Parietal lobe (tissue), 2 donors: Measurements from ENCODE around the gene CAPN2. TPM values are rescaled to one million over a fixed set of nuclear protein-coding genes. Genes with fewer than 3 reads are reported as not detected.

ENCODE experiments used
- small RNA-seq: library from RNA; depleted of rRNA; stranded (forward); fragments of <200 nt; gene quantifications from one replicate; pipeline ENCODE3, GENCODE V24; 2014; ENCODE audit warnings: low replicate concordance
- total RNA-seq: library from RNA; depleted of rRNA; stranded (reverse); fragments of >200 nt; gene quantifications from one replicate; pipeline ENCODE4 v1.2.3, GENCODE V29; 2014

Gene CAPN2
- total RNA-seq: 46.6 TPM

DNA sequence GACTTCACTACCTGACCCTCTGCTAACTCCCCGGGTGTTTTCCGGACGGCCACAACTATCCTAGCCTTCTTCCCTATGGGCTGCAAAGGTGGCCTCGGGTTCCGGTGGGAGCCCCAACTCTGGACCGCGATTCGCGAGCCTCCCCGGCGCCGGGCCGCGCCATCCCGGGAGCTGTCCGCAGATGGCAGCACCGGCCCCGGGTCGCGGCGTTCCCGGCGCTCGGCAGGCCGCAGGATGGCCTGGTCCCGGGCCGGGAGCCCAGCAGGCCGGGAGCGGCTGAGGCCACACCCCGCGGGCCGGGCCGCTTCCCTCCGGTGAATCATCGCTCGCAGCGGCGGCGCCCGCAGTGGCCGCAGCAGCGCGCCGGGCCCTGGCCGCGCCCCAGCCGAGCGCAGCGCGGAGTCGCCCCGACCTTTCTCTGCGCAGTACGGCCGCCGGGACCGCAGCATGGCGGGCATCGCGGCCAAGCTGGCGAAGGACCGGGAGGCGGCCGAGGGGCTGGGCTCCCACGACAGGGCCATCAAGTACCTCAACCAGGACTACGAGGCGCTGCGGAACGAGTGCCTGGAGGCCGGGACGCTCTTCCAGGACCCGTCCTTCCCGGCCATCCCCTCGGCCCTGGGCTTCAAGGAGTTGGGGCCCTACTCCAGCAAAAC, at the start of gene CAPN2:
CAPN2 (plus strand) TSS at position 346 of the 656 bp plus-strand sequence; CDS start at position 448, 102 bp downstream.

DNA sequence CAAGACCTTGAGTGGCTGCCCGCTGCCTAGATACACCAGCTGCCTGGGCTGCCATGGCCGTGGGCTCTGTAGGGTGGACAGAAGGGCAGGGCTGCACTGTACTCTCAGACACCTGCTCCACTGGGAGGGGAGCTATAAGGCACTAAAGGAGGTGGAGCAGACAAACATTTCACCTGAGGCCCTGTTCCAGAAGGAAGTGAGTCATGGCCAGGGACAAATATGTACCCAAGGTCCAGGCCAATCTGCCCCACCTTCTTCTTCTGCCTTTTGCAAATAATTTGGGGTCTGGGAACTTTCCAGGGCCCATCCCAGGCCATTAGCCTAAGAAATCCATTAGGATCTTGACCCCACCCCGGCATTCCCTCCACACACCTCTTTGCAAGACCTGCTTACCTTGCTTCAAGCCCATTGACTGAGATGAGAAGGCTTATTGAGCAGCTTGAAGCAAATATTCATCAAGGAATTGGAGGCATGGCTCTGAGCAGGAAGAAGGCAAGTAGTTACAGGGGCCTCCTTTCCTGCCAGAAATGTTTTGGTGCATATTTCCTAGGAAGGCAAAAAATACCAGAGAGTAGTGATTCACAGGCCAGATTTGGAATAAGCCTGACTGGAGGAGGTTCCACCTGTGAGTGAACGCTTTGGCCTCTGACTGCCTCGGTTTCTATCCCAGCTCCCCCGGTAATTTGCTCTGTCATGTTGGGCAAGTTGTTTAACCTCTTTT, 46.6 kb upstream of the CAPN2 start, which contains the start of gene CAPN8:
CAPN8 (minus strand) TSS at position 110 of the 721 bp plus-strand sequence; CDS start at position 55, 55 bp downstream.

Small RNAs within 50 kb of the gene (small RNA-seq; reads per million reads assigned to genes)
- not detected for gene RNU6-1248P

Other genes with a start within 250 kb of the CAPN2 start
- gene CAPN8, start 46.8 kb upstream of the CAPN2 start, total RNA-seq: not detected
- gene TP53BP2, start 133.4 kb downstream of the CAPN2 start, total RNA-seq: 67.3 TPM